Loucy (cell line): ENCODE data around the gene PDZRN3.

Experiments
- EZH2phosphoT487 ChIP-seq: fragments of 200-600 bp; IDR thresholded peaks from 2 replicates; pipeline ENCODE4 v1.6.1; 2018; ENCODE audit warnings: antibody characterized with exemption, mild to moderate bottlenecking, moderate library complexity, borderline replicate concordance
- TF ChIP-seq, protein P1 (sequence below): fragments of 200-600 bp; sonication (generic); conservative IDR thresholded peaks from 2 replicates; pipeline ENCODE4 v1.5.1; 2014; ENCODE audit warnings: mild to moderate bottlenecking, antibody characterized with exemption, low read length

DNA sequence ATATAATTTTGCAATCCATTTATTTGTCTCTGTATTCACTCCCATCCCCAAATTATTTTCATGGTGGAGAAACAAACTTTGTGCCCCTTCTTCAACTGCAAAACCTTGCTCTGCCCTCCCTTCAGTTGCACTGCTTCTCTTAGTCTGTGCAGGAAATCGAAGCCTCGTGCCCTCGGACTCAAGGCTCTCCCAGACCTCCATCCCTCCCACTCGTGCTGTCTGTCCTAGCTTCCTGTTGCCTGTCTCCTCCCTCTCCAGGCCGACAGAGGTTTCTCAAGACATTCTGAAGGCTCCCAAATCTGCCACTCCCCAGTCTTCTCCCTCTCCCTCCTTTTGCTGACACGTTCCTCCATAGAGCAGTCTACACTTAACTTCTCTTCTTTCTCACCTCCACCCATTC, 177.6 kb downstream of the PDZRN3 start:
- TF ChIP-seq, protein P1, sequence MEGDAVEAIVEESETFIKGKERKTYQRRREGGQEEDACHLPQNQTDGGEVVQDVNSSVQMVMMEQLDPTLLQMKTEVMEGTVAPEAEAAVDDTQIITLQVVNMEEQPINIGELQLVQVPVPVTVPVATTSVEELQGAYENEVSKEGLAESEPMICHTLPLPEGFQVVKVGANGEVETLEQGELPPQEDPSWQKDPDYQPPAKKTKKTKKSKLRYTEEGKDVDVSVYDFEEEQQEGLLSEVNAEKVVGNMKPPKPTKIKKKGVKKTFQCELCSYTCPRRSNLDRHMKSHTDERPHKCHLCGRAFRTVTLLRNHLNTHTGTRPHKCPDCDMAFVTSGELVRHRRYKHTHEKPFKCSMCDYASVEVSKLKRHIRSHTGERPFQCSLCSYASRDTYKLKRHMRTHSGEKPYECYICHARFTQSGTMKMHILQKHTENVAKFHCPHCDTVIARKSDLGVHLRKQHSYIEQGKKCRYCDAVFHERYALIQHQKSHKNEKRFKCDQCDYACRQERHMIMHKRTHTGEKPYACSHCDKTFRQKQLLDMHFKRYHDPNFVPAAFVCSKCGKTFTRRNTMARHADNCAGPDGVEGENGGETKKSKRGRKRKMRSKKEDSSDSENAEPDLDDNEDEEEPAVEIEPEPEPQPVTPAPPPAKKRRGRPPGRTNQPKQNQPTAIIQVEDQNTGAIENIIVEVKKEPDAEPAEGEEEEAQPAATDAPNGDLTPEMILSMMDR: no peak
- no peak for TF ChIP-seq EZH2phosphoT487
